DMS114 treated with DMSO at 0.1 percent for 48 hours (cell line): ENCODE measurements around the gene ZNF142.
A peak's percentile ranks its signal among the peaks of the same experiment; 100 is the strongest.

Experiments
- DNase-seq: peaks from one replicate; lab custom pipeline; 2025; ENCODE audit not compliant: unreplicated experiment; lab: John Stamatoyannopoulos, UW

Gene ZNF142

GRCh38 chr2:218655751-218656150 is 3.7 kb downstream of the ZNF142 start:
- DNase-seq = no peak

- no peak for DNase-seq
These were observed 10.7 kb downstream of the ZNF142 start for GRCh38 chr2:218648787-218649100.

- DNase-seq = peak; percentile 19
These were observed 11.2 kb downstream of the ZNF142 start for GRCh38 chr2:218648088-218648786.

GRCh38 chr2:218645126-218645525 is 14.3 kb downstream of the ZNF142 start:
- no peak for DNase-seq

- no peak for DNase-seq
These were observed 14.7 kb downstream of the ZNF142 start for GRCh38 chr2:218644721-218645120.

- DNase-seq = no peak
These were observed 15.6 kb downstream of the ZNF142 start for GRCh38 chr2:218643751-218644310.

GRCh38 chr2:218642786-218643185 is 16.6 kb downstream of the ZNF142 start:
- DNase-seq = no peak

- DNase-seq = no peak
These were observed 17.2 kb downstream of the ZNF142 start for GRCh38 chr2:218642121-218642656.

GRCh38 chr2:218638372-218638771 is 21.1 kb downstream of the ZNF142 start:
- no peak for DNase-seq

- DNase-seq = no peak
These were observed 23.7 kb downstream of the ZNF142 start for GRCh38 chr2:218635719-218636118.

- no peak for DNase-seq
These were observed 27.6 kb downstream of the ZNF142 start for GRCh38 chr2:218631837-218632236.

- no peak for DNase-seq
These were observed 31.5 kb downstream of the ZNF142 start for GRCh38 chr2:218627939-218628338.

- DNase-seq = no peak
These were observed 33.1 kb downstream of the ZNF142 start for GRCh38 chr2:218626369-218626768.

- DNase-seq = no peak
These were observed 36.1 kb downstream of the ZNF142 start for GRCh38 chr2:218623366-218623705.

- DNase-seq = no peak
These were observed 36.6 kb downstream of the ZNF142 start for GRCh38 chr2:218622606-218623365.

- DNase-seq = no peak
These were observed 38.4 kb downstream of the ZNF142 start for GRCh38 chr2:218621007-218621406.

GRCh38 chr2:218618102-218618860 is 41.1 kb downstream of the ZNF142 start:
- no peak for DNase-seq

GRCh38 chr2:218615868-218616315 is 43.5 kb downstream of the ZNF142 start:
- DNase-seq = no peak

GRCh38 chr2:218607436-218608115 is 51.8 kb downstream of the ZNF142 start, which contains the start of gene PLCD4:
TSS of gene PLCD4 (plus strand) at chr2:218607899. CDS start at chr2:218615740, 7,841 bp downstream.
- DNase-seq = no peak

- no peak for DNase-seq
These were observed 54.0 kb downstream of the ZNF142 start for GRCh38 chr2:218605432-218605831.
